GM18505 (cell line): ENCODE data around the gene CLEC14A.

Experiments
- ATAC-seq: cut with Tn5 transposase; IDR thresholded peaks from one replicate; pipeline ENCODE4 v1.9.1; 2021; ENCODE audit not compliant: unreplicated experiment
- POLR2A ChIP-seq: IDR thresholded peaks from 4 replicates; pipeline ENCODE4 v1.6.1; 2011; ENCODE audit warnings: borderline replicate concordance; ENCODE audit not compliant: insufficient read depth, insufficient read length; ENCODE audit errors: extremely low read depth

The CLEC14A gene

DNA sequence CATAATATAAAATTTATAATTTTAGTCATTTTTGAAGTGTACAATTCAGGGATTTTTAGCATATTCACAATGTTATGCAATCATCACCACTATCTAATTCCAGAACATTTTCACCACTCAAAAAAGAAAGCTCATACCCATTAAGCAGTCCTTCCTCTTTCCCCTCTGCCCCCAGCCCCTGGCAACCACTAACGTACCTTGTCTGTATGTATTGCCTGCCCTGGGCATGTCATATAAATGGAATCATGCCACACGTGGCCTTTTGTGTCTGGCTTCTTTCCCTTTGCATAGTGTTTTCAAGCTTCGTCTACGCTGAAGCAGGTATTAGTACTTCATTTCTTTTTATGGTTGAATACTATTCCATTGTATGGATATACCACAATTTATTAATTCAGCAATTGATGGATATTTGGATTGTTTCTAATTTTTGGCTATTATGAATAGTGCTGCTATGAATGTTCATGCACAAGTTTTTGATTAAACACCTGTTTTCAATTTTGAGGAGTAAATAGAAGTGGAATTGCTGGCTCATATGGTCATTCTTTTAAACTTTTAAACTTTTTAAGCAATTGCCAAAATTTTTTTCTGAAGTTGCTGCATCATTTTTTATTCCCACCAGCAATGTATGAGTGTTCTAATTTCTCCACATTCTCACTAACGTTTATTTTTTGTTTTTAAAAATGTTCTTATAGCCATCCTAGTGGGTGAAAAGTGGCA lies 49.8 kb downstream of the CLEC14A start:
- no peak for TF ChIP-seq POLR2A
- no peak for ATAC-seq

DNA sequence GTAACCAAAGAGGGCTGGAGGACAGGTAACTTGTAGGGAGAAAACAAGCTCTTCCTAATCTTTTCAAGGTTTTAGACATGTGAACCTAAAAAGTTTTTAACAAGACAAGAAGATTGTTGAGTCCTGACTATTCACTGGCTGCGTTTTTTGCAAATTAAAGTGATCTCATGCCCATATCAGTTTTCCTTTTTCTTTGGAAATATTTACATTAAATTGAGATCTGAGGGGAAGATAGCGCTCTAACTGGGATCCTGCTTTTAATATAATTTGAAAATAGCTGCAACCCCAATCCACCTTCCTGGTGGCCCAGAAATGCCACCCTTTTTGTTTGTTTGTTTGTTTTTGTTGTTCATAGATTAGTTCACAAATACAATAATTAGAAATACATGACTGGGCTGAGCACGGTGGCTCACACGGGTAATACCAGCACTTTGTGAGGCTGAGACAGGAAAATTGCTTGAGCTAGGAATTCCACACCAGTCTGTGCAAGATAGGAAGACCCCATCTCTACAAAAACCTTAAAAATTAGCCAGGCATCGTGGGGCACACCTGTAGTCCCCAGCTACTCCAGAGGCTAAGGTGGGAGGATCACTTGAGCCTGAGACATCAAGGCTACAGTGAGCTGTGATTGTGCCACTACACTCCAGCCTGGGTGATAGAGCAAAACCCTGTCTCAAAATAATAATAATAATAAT lies 50.6 kb downstream of the CLEC14A start:
- TF ChIP-seq POLR2A = no peak
- ATAC-seq = no peak

DNA sequence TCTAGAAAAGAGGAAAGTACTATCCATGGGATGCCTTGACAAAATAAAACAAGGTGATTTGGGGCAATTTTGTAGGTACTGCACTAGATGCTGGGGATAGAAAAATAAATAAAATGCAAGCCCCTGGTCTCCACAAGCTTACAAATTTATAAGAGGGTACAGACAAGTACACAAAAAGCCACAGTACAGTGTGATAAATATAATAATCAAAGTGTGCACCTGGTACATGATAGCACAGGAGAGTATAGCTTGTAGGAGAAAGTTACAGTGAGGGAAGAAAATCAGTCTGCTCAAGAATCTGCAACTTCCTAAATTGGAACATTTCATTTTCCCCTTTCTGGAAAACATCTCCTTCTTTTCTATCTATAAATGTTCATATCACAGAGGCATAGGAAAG lies 51.2 kb downstream of the CLEC14A start:
- ATAC-seq = no peak
- no peak for TF ChIP-seq POLR2A
